ENCODE data around the gene LDHB. TPM values are rescaled to one million over a fixed set of nuclear protein-coding genes. Genes with fewer than 3 reads are reported as not detected.

Gene LDHB
- total and polyA plus RNA-seq, 10 of the 15 experiments (the other 5 are each of a cell fraction or from before 2014, with no cell fraction given) = 800 to 3,692 (median 1,366) TPM

DNA sequence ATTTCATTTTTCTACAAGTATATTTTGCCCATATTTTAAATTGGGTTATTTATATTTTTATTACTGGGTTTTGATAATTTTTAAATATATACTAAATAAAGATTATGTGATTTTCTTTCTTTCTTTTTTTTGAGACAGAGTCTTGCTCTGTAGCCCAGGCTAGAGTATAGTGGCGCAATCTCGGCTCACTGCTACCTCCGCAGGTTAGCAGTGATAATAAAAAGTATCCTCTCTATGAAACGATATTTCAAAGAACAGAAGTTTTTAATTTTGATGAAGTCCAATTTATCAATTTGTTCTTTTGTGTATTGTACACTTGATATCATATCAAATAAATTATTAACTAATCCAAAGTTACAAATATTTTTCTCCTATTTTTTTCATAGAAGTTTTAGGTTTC, 47.2 kb upstream of the LDHB start (continued):
- TF ChIP-seq JUND (IDR thresholded peaks at IDR 0.05; ENCODE audit: low read depth, low read length) (no peak), RFX5 (IDR thresholded peaks at IDR 0.05; ENCODE audit: low read depth, low read length) (no peak), NR2C1 (IDR thresholded peaks at IDR 0.05) (no peak), USF1 (IDR thresholded peaks at IDR 0.05; ENCODE audit: borderline replicate concordance, extremely low read length, insufficient read depth, low read depth, low read length) (no peak), CREB1 (IDR thresholded peaks at IDR 0.05; ENCODE audit: low read depth) (no peak), SMC3 (IDR thresholded peaks at IDR 0.05; ENCODE audit: borderline replicate concordance, low read length) (no peak), USF2 (IDR thresholded peaks at IDR 0.05; ENCODE audit: borderline replicate concordance, low read depth, low read length) (no peak)

- ATAC-seq (no peak), FAIRE-seq (no peak), DNase-seq (ENCODE audit: low read depth, low spot score) (no peak)
- Histone ChIP-seq H3K27ac (ENCODE audit: control insufficient read depth, insufficient read depth) (no peak overlapping the region), H3K79me2 (ENCODE audit: control insufficient read depth, insufficient read depth, low read length) (no peaks in the 10 kb centered on the region), H4K20me1 (ENCODE audit: control insufficient read depth, insufficient read depth) (no peaks in the 10 kb centered on the region), H3K36me3 (ENCODE audit: control insufficient read depth in 2 of 2, insufficient read depth in 2 of 2, low read length in 1 of 2) (no peaks in the 10 kb centered on the region), H3K9ac (ENCODE audit: control insufficient read depth, insufficient read depth, low read length) (no peak overlapping the region), H3K27me3 (replicated peaks in 1 of 2; ENCODE audit: control insufficient read depth in 2 of 2, insufficient read depth in 2 of 2, low read length in 1 of 2) (no peaks in the 10 kb centered on the region), H3K4me2 (ENCODE audit: control insufficient read depth, insufficient read depth) (no peak overlapping the region), H3K4me3 (no peak overlapping the region), H2AFZ (ENCODE audit: control insufficient read depth, low read depth, low read length) (no peak overlapping the region), H3K4me1 (ENCODE audit: control insufficient read depth, insufficient read depth, low read length) (no peaks in the 10 kb centered on the region), H3K9me3 (replicated peaks; ENCODE audit: control insufficient read depth, insufficient read depth, low read length) (no peaks in the 10 kb centered on the region)
- intact Hi-C loops (cut with micrococcal nuclease; ENCODE audit: unreplicated experiment) = loop anchor here (1.0 to 5.0 kb wide), 3 partner anchors 291 to 762 kb away; no protein-coding TSS in a partner anchor
- in situ Hi-C loops (cut with MboI) = loop anchor here (5.0 to 10.0 kb wide), 3 partner anchors 295 to 745 kb away; no protein-coding TSS in a partner anchor
- RAD21 ChIA-PET (ENCODE audit: unreplicated experiment) = interaction anchor here (0.6 to 1.8 kb wide), 5 partner anchors 150 to 744 kb away, joined by 3 to 8 read pairs (median 5); no protein-coding TSS in a partner anchor
- CTCF ChIA-PET = interaction anchor here (0.8 to 5.4 kb wide), 9 partner anchors 11 to 759 kb away, joined by 3 to 56 read pairs (median 8); no protein-coding TSS in a partner anchor
- SMC1A ChIA-PET (ENCODE audit: uncharacterized antibody, unreplicated experiment) = interaction anchor here (1.0 to 5.1 kb wide), 5 partner anchors 14 to 759 kb away, joined by 3 to 41 read pairs (median 3); no protein-coding TSS in a partner anchor
- TF ChIP-seq HDGF (IDR thresholded peaks at IDR 0.05) (no peak), RB1 (IDR thresholded peaks at IDR 0.05; ENCODE audit: borderline replicate concordance) (no peak), JUNB (IDR thresholded peaks at IDR 0.05) (no peak), BCL11A (IDR thresholded peaks at IDR 0.05; ENCODE audit: low read depth, low read length) (no peak)
- BruUV-seq (replicated peaks) = no TSS peak
- POLR2A ChIA-PET = interaction anchor here (0.6 kb wide), 2 partner anchors 318 to 844 kb away, joined by 3 read pairs; no protein-coding TSS in a partner anchor
These were observed 42.2 kb upstream of the LDHB start for GRCh38 chr12:21699851-21700250.
